HG03457 (cell line): Measurements from ENCODE around the gene OR10J1.
"Not testable (repeated sequence)": the region's sequence is repeated elsewhere in the genome, so short reads cannot be mapped to it uniquely, and the experiment has no call there.

Source experiments
- ATAC-seq: cut with Tn5 transposase; IDR thresholded peaks from one replicate; pipeline ENCODE4 v1.9.1; 2021; ENCODE audit warnings: moderate number of reproducible peaks; ENCODE audit not compliant: unreplicated experiment

Gene OR10J1

GRCh38 chr1:159439422-159439821 lies at the start of gene OR10J1:
Gene OR10J1, plus strand, starts transcription at chr1:159439722. Its CDS starts 70 bp downstream, at chr1:159439792.
- ATAC-seq = no peak

GRCh38 chr1:159406821-159407220 lies 32.7 kb upstream of the OR10J1 start:
- no peak for ATAC-seq

- no peak for ATAC-seq
Observed at GRCh38 chr1:159408862-159409400, 30.6 kb upstream of the OR10J1 start.

GRCh38 chr1:159421821-159422220 lies 17.7 kb upstream of the OR10J1 start:
- ATAC-seq = no peak

GRCh38 chr1:159428536-159428935 lies 11.0 kb upstream of the OR10J1 start:
- no peak for ATAC-seq

GRCh38 chr1:159429074-159429861 lies 10.3 kb upstream of the OR10J1 start:
- no peak for ATAC-seq

- ATAC-seq = no peak
Observed at GRCh38 chr1:159430985-159431384, 8.5 kb upstream of the OR10J1 start.

- ATAC-seq = no peak
Observed at GRCh38 chr1:159431904-159432303, 7.6 kb upstream of the OR10J1 start, which contains the start of gene OR10J4. Gene OR10J4, plus strand, starts transcription at chr1:159432204.

- no peak for ATAC-seq
Observed at GRCh38 chr1:159436469-159436868, 3.1 kb upstream of the OR10J1 start.

- ATAC-seq = no peak
Observed at GRCh38 chr1:159441360-159441759, 1.8 kb downstream of the OR10J1 start.

GRCh38 chr1:159442428-159442827 lies 2.9 kb downstream of the OR10J1 start:
- no peak for ATAC-seq

- no peak for ATAC-seq
Observed at GRCh38 chr1:159443066-159443750, 3.7 kb downstream of the OR10J1 start.

- ATAC-seq = no peak
Observed at GRCh38 chr1:159444511-159444910, 5.0 kb downstream of the OR10J1 start.

- no peak for ATAC-seq
Observed at GRCh38 chr1:159448181-159448580, 8.7 kb downstream of the OR10J1 start.

GRCh38 chr1:159449605-159450004 lies 10.1 kb downstream of the OR10J1 start:
- not testable (repeated sequence) for ATAC-seq

GRCh38 chr1:159459551-159459950 lies 20.0 kb downstream of the OR10J1 start:
- ATAC-seq = no peak

GRCh38 chr1:159465191-159465603 lies 25.7 kb downstream of the OR10J1 start:
- no peak for ATAC-seq

GRCh38 chr1:159468321-159468720 lies 28.8 kb downstream of the OR10J1 start:
- ATAC-seq = no peak

GRCh38 chr1:159469921-159470533 lies 30.5 kb downstream of the OR10J1 start:
- ATAC-seq = no peak

- no peak for ATAC-seq
Observed at GRCh38 chr1:159473335-159473734, 33.8 kb downstream of the OR10J1 start.

- no peak for ATAC-seq
Observed at GRCh38 chr1:159474926-159475325, 35.4 kb downstream of the OR10J1 start.
